ENCODE measurements around the gene GMDS.

DNA sequence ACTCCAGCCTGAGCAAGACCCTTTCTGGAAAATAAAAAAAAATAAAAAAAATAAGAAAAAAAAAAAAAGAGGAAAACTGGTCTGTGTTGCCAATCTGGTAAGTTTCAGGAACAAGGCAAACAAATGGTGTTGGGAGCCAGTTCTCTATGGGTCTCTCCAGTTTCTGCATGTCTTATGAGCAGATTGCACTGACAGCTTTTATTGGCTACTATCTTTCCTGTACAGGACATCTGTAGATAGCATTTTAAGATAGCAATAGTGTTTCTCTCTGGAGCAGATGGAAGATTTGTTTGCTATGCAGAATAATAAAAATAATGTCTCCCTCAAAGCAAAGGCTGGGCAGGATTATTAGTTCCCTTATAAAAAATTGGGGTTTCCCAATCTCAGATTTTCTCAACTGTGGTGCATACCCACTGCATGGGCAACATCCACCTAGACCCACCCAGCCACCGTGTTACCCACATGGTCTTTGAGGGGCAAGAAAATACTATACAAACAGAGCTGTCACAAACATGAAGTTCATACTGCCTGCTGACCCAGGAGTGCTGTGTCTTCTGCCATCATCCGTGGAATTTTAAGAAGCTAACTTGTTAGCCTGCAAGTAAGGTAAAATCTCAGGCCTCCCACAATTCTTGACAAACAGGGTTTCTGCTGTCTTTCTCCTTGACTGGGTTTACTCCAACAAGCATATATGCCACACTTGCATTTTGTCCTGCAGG is 9.5 kb downstream of the GMDS start:
- TF ChIP-seq EZH2 (IDR thresholded peaks at IDR 0.05; ENCODE audit: low read length, missing control alignments) (no peak), CTCF (conservative IDR thresholded peaks at IDR 0.05 in 1 of 2, IDR thresholded peaks at IDR 0.05 in 1 of 2; ENCODE audit: low read depth in 1 of 2, low read length in 2 of 2) (no peak)

Data from fibroblast of lung (primary cell).